ENCODE measurements around the gene HOXA10.

DNA sequence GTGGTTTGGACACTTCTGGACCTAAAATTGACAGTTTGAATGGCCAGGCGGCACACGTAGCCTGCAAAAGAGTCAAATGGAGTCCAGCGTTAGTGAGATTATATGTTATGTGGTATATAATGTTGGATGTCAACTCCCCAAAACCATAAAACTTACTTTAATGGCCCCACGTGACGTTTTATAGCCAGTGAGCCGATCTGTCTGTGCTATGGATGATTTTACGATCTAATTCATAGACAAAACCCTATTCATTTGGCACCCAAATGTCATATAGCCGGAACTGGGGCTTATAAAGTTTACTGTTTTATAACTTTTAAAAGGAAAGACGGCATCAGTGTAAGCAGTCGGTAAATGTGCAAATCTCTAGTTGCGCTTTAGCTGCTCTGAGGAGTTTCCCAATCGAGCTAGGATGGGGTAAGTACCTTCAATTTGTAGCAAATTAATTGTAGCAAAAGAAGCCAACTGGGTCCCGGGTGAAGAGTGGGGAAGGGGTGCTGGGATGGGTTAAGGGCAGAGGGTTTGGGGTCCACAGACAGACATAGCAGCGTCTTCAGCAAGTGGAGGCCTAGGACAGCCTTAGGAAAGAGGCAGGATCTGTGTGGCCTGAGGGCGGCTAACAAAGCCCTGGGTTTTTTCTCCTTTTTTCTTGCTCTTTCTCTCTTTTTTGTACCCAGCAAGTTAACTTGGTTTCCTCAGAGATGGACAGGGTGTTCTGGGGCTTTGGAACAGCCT, 33.8 kb downstream of the HOXA10 start:
- no peak for TF ChIP-seq POLR2A (IDR thresholded peaks at IDR 0.05; ENCODE audit: low read depth, low read length)
- TF ChIP-seq POLR2AphosphoS5 (IDR thresholded peaks at IDR 0.05; ENCODE audit: low read depth, low read length): no peak
- TF ChIP-seq TAF1 (IDR thresholded peaks at IDR 0.05; ENCODE audit: borderline replicate concordance, low read depth, low read length): no peak

Measured in GM12892 (cell line).